T-helper 2 cell treated with Interferon-gamma antibody and Interleukin-4, amounts not matched to agents 100 ng/mL and 5 ng/mL, for 36 hours (primary cell): Measurements from ENCODE around the gene DVL1. TPM values are rescaled to one million over a fixed set of nuclear protein-coding genes. Genes with fewer than 3 reads are reported as not detected.
"Not testable (repeated sequence)": the region's sequence is repeated elsewhere in the genome, so short reads cannot be mapped to it uniquely, and the experiment has no call there.

Source experiments
- intact Hi-C: fragments of 100-400 bp; cut with micrococcal nuclease; formaldehyde crosslinking; loops from one replicate; pipeline ENCODE4 v1.15.1; 2023
- total RNA-seq: library from RNA; stranded (reverse); gene quantifications from 2 replicates; pipeline ENCODE4 v1.2.3, GENCODE V29; 2022

DVL1 gene
- total RNA-seq, 1 donor from 2014 or later = 31.5 TPM

DNA sequence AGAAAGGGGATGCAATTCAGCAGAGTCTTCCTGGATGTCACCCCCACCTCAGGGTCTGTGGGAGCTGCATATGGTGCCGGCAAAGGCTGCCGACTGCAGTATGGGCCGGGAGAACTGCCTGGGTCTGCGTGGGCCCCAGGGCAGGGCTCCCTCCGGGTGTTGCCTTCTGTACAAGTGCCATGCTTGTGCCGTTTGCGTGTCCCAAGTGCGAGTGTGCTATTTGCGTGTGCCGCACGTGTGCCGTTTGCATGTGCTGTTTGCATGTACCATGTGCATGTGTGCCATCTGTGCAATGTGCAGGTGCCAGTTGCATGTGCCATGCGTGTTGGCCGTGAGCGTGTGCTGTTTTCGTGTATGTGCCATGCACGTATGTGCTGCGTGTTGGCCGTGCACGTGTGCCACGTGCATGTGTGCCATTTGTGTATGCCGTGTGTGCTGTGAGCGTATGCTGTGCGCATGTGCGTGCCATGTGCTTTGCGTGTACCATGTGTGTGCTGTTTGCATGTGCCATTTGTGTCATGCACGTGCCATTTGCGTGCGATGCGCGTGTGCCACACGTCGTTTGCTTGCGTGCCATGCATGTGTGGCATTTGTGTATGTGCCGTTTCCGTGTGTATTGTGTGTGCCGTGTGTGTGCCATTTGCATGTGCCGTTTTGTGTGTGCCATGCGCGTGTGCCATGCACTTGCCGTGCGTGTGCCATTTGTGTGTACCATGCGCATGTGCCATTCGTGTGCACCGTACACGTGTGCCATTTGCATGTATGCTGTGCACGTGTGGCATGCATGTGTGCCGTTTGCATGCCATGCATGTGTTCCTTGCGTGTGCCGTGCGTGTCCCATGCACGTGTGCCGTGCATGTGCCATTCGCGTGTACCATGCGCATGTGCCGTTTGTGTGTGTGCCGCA is 19.7 kb downstream of the DVL1 start:
- intact Hi-C loops = no loop called here

DNA sequence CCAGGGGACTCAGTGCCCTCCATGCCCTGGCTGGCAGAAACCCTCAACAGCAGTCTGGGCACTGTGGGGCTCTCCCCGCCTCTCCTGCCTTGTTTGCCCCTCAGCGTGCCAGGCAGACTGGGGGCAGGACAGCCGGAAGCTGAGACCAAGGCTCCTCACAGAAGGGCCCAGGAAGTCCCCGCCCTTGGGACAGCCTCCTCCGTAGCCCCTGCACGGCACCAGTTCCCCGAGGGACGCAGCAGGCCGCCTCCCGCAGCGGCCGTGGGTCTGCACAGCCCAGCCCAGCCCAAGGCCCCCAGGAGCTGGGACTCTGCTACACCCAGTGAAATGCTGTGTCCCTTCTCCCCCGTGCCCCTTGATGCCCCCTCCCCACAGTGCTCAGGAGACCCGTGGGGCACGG is 21.0 kb downstream of the DVL1 start:
- intact Hi-C loops = no loop called here

DNA sequence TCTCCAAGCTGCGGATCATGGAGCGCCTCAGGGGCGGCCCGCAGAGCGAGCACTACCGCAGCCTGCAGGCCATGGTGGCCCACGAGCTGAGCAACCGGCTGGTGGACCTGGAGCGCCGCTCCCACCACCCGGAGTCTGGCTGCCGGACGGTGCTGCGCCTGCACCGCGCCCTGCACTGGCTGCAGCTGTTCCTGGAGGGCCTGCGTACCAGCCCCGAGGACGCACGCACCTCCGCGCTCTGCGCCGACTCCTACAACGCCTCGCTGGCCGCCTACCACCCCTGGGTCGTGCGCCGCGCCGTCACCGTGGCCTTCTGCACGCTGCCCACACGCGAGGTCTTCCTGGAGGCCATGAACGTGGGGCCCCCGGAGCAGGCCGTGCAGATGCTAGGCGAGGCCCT is 21.9 kb downstream of the DVL1 start:
- intact Hi-C loops = no loop called here

DNA sequence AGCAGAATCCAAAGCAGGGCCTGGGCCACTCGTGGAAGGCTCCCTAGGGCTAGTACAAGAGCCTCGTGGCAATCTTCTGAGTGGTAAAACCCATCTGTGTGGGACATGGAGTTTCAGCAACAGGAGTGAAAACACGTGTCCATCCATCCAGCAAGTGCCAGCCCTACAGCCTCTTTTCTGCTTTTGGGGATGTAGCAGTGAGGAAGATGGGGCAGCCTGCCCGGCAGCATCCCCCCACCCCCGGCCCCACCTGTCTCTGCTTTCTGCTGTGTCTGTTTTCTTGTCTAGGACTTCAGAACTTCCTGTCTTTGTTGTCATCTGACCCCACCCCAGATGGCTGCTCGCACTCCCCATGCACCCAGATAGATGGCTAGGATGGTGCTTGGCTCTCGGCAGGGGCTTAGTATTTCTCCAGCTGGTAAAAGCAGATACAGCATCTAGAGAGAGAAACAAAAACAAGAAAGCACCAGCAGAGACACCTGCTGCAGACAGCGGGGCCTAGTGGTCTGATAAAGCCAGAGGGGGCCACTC is 23.1 kb downstream of the DVL1 start:
- intact Hi-C loops = no loop called here

- intact Hi-C loops = no loop called here
Observed at GRCh38 chr1:1325288-1326074, 23.7 kb downstream of the DVL1 start.

GRCh38 chr1:1324524-1325287 is 24.5 kb downstream of the DVL1 start, which contains the start of the genes CPTP and INTS11:
TSS of gene CPTP (plus strand) at chr1:1324802. CDS start at chr1:1326911, 2,109 bp downstream.
TSS of gene INTS11 (minus strand) at chr1:1324660. CDS start at chr1:1324608, 52 bp downstream.
- intact Hi-C loops = loop anchor here (1.0 kb wide), 1 partner anchor 19 kb away; no protein-coding TSS in a partner anchor

- intact Hi-C loops = loop anchor here (1.0 kb wide), 1 partner anchor 19 kb away; no protein-coding TSS in a partner anchor
Observed at GRCh38 chr1:1324084-1324523, 25.1 kb downstream of the DVL1 start.

GRCh38 chr1:1322952-1323351 is 26.3 kb downstream of the DVL1 start:
- intact Hi-C loops = no loop called here

- intact Hi-C loops = no loop called here
Observed at GRCh38 chr1:1322418-1322817, 26.8 kb downstream of the DVL1 start.

DNA sequence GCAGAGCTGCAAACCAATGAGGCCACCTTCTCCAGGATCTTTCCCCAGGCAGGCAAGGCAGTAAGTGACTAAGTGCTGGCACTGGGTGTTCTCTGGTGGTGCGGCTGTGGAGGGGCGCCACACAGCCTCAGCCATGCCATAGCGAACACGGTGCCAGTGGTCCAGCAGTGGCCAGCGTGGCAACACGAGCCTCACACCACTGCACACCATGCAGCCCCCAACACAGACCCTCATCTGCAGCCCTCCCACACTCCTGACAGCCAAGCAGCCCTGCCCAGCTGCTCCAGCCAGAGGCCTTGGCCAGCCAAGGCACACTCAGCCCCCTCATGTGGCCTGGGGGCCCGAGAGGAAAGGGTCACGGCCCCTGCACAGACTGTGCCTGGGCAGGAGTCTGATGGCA is 27.7 kb downstream of the DVL1 start:
- intact Hi-C loops = no loop called here

- intact Hi-C loops = no loop called here
Observed at GRCh38 chr1:1320666-1321448, 28.4 kb downstream of the DVL1 start.

DNA sequence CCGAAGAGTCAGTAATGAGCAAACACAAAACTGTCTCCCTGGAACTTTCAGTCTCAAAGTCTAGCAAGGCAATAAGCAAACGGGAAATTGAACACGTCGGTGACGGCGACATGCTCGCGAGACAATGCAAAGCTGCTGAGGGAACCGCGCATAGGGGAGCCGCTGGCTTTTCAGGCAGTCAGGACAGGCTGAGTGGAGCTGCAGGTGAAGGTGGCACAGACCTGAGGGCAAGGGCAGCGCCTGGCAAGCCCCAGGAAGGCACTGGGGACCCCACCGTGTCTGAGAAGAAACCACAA is 29.6 kb downstream of the DVL1 start:
- intact Hi-C loops = no loop called here

DNA sequence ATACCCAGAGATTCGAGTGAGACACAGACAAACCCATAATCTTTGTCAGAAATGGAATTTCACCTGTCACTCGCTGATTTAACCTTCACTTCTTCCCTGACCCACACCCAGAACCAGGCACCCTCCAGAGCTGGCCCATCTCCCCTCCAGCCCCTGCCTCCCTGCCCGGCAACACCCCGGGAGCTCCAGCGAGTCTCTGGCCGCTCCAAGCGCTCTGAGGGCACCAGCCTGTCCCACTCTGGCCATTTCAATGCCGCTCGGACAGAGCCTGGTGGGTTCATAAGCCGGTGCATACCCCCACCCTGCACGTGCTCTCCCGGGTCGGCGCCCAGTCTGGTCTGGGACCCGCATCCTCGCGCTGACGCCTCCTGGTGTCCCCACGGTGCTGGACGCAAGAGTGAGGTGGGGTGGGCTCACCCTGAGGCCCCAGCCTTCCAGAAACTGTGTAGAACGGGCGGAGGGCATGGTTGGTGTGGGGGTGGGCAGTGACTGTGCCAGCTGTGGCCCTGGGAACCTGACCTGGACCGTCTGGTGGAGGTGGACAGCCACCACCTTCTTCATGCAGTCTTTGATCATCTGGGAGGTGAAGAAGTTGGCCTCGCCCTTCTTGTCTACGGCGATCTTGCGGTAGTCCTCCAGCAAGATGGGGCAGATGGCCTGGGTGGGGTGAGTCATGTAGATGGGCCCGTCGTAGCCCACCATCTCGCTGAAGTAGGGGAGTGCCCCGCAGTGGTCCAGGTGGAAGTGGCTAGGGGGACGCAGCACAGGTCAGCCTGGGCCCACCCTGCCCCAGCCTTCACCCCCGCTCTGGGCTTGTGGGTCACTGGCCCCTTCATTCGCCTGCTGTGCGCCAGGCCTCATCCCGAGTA is 30.2 kb downstream of the DVL1 start:
- intact Hi-C loops = no loop called here

DNA sequence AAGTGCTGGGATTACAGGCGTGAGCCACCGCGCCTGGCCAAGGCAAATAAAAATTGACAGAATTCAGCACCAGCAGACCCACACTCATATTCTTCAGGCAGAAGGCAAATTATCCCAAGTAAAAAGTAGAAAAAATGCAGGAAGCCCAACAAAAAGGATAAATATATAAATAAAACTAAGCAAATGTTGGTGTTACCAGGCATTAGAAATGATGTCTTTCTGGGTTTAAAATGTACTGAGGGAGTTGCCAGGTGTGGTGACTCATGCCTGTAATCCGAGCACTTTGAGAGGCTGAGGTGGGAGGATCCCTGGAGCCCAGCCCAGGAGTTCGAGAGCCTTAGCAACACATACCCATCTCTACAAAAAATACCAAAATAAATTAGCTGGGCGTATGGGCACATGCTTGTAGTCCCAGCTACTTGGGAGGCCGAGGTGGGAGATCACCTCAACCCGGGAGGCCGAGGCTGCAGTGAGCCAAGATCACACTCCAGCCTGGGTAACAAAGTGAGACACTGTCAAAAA is 31.0 kb downstream of the DVL1 start:
- intact Hi-C loops = no loop called here

DNA sequence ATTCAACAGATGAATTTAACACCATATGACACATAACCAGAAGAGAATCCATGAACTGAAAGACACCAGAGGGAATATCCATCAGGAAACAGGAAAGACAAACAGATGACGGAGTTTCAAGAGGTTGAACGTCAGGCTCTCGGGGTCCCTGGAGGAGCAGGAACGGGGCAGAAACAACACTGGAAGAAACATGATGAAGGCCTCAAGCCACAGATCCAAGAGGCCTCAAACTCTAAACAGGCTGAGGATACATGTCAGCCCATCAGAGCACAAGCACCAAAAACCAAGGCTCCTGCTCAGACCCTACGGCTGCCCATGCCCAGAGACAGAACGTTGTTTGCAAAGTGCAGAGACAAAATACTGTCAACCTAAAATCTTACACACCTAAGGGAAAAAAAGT is 31.8 kb downstream of the DVL1 start:
- intact Hi-C loops = no loop called here

GRCh38 chr1:1316199-1316598 is 33.0 kb downstream of the DVL1 start:
- intact Hi-C loops = not testable (repeated sequence)

DNA sequence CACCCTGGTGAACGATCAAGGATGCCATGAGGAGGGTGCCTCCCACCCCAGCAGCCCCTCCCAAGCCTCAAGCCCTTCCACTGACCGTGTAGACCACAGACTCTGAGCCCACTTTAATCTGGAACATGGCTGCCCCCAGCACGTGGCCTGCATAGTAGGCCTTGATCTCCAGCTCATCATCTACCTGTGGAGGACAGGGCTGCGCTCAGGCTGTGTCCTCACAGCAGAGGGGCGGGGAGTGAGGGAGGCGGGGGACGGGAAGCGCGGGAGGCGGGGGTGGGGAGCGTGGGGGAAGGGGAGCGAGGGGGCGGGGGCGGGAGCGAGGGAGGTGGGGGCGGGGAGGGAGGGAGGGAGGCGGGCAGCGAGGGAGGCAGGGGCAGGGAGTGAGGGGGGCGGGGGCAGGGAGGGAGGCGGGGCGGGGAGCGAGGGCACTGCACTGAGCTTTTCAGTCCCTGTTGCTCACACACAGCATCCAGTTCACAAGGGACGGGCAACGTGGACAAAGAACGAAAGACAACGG is 33.7 kb downstream of the DVL1 start:
- intact Hi-C loops = no loop called here

DNA sequence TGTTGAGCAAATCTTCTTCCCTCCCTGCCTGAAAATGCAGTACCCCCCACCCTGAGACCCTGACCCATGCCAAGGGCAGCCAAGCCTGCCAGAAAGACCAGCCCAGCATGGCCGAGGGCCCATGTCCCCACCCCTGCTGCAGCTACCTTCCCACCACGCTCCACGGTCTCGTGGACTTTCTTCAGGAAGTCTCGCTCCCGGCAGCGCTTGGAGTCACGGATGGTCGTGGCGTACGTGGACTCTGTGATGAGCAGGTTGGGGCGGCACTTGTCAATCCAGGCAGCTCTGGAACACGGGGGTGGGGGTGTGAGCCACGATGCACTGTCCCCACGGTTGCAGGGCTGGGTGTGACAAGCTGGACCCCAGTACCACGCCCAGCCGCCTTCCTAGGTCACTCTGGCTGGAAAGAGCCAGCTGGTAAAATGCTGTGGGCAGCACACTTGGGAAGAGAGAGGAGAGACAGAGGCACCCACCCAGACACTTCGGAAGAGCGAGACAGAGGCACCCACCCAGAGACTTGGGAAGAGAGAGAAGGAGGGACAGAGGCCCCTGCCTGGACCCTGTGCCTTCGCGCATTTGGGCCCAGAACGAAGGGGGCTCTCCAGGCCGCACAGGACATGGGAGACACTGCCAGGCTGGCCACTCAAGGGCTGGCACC is 34.4 kb downstream of the DVL1 start:
- intact Hi-C loops = no loop called here

DNA sequence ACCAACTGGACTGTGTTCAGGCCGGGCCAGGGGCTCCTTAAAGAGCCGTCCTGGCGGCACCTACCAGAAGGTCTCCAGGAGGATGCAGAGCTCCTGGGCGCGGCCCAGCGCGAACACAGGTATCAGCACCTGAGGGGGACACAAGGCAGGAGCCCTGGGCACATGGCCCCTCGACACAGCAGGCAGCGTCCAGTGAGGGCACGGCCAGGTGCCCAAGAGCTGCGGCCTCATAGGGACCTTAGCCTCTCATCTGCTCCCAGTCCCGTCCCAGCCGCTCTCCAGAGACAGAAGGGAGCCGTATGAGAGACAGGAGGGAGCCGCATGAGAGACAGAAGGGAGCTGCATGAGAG is 35.0 kb downstream of the DVL1 start:
- intact Hi-C loops = no loop called here
